ENCODE results near the gene EXOSC2. TPM values are rescaled to one million over a fixed set of nuclear protein-coding genes. Genes with fewer than 3 reads are reported as not detected.

The EXOSC2 gene
- total RNA-seq, 4 donors from 2014 or later, result 11.8 to 32.8 (median 28.2) TPM

DNA sequence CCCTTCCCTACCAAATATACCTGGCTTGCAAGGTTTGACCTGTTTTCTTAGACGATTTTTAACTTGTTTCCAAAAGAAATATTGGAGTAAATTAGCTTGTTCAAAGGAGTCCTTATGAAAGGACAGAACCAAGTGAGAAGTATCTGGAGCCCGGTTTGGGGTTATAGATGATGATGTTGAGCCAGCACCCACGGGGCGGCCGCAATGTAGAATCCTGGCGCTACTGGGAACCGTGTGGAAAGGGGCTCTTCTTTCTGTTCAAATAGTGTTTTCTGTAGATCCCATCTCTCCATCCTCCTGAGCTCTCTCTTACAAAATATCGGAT is 517 bp upstream of the EXOSC2 start:
- WGBS, 2 donors, result 5 to 6% methylated on average over 8 of the region's 8 CpGs
- DNase-seq, result no peak
- Histone ChIP-seq H3K9me3 (no peaks in the 10 kb centered on the region), H3K27me3 (no peaks in the 10 kb centered on the region), H3K4me3 (peak overlapping the region; percentile 59 to 78 (median 70)), H3K36me3 (peaks cover 2 to 30% (median 6%) of the 10 kb centered on the region in 3 donors), H3K4me1 (peaks cover 5 to 54% (median 17%) of the 10 kb centered on the region in 3 donors), H3K27ac (peak overlapping the region; percentile 56 to 81 (median 72))
- intact Hi-C loops (cut with DNase I), result no loop called here
- TF ChIP-seq, protein P1, sequence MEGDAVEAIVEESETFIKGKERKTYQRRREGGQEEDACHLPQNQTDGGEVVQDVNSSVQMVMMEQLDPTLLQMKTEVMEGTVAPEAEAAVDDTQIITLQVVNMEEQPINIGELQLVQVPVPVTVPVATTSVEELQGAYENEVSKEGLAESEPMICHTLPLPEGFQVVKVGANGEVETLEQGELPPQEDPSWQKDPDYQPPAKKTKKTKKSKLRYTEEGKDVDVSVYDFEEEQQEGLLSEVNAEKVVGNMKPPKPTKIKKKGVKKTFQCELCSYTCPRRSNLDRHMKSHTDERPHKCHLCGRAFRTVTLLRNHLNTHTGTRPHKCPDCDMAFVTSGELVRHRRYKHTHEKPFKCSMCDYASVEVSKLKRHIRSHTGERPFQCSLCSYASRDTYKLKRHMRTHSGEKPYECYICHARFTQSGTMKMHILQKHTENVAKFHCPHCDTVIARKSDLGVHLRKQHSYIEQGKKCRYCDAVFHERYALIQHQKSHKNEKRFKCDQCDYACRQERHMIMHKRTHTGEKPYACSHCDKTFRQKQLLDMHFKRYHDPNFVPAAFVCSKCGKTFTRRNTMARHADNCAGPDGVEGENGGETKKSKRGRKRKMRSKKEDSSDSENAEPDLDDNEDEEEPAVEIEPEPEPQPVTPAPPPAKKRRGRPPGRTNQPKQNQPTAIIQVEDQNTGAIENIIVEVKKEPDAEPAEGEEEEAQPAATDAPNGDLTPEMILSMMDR (IDR thresholded peaks at IDR 0.05), result no peak
- TF ChIP-seq POLR2A (IDR thresholded peaks at IDR 0.05), result no peak

DNA sequence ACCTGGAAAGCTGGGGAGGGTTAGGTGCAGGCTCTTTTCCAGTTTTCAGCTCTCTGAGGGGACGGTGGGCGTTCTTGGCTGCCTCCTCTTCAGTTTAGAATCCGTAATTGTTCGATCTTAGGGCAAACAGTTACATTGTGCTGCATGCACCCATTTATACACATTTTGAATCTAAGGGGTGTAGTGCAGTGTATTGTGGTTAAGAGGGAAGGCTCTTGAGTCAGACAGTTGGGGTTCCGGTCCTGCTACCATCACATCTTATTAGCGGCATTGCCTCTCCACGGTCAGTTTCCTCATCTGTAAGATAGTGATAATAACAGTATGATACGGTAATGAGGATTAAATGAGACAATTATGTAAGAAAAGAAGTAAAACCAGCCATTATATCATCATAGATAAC is 625 bp downstream of the EXOSC2 start:
- Histone ChIP-seq H3K4me1 (peaks cover 5 to 64% (median 17%) of the 10 kb centered on the region in 3 donors), H3K27me3 (no peaks in the 10 kb centered on the region), H3K4me3 (peak overlapping the region; percentile 59 to 78 (median 70)), H3K9me3 (no peaks in the 10 kb centered on the region), H3K27ac (peak overlapping the region in 3 of 4 donors; percentile 65 to 81 (median 75)), H3K36me3 (peaks cover 6 to 41% (median 12%) of the 10 kb centered on the region in 3 donors)
- no peak for DNase-seq
- no peak for TF ChIP-seq POLR2A (IDR thresholded peaks at IDR 0.05)
- TF ChIP-seq, protein P1 (IDR thresholded peaks at IDR 0.05), result no peak
- intact Hi-C loops (cut with DNase I), result no loop called here
- WGBS, 2 donors, result 1% methylated on average over 6 to 7 of the region's 8 CpGs

DNA sequence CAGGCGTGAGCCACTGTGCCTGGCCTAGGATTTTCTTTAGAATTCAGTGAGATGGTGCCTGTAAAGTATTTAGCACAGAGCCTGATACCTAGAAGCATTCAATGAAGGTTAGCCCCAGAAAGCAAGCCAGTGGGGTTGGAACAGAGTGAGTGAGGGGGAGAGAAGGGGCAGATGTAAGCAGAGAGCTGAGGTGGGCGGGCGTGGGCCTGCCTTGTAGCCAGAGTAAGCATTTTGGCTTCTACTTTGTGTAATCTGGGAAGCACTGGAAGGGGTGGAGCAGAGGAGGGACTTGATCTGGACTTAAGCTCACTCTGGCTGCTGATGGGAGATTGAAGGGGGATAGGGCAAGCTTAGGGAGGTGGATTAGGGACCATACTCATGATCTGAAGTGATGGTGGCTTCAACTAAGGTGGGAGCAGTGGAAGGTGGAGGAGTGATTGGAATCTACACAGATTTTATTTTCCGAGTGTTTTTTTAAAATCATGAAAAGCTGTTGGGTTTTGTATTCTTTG is 2.6 kb downstream of the EXOSC2 start:
- no peak for DNase-seq
- Histone ChIP-seq H3K36me3 (peaks cover 12 to 61% (median 30%) of the 10 kb centered on the region in 3 donors), H3K4me1 (peaks cover 5 to 66% (median 17%) of the 10 kb centered on the region in 3 donors), H3K27ac (no peak overlapping the region), H3K4me3 (no peak overlapping the region), H3K27me3 (no peaks in the 10 kb centered on the region), H3K9me3 (no peaks in the 10 kb centered on the region)
- no peak for TF ChIP-seq POLR2A (IDR thresholded peaks at IDR 0.05)
- TF ChIP-seq, protein P1 (IDR thresholded peaks at IDR 0.05), result no peak
- intact Hi-C loops (cut with DNase I), result no loop called here
- 75 to 79% methylated on average over 4 of the region's 4 CpGs for WGBS, 2 donors

DNA sequence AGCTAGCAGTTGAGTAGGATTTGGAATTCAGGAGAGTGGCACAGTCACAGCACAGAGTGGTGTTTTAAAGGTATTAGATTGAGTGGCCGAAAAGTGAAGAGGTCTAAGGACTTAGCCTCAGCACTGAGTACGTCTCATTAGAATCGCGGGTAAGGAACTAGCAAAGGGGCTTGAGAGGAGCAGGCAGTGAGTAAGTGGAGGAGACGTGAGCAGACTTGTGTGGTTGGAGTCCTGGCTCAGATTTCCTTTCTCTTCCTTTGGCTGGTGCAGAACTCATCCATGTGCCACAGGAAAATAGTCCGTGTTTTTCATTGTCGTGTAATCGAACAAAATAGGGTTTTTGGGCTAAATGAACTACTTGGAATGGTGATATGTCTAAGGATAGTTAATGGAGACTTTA is 3.4 kb downstream of the EXOSC2 start:
- 55 to 63% methylated on average over 8 of the region's 8 CpGs for WGBS, 2 donors

DNA sequence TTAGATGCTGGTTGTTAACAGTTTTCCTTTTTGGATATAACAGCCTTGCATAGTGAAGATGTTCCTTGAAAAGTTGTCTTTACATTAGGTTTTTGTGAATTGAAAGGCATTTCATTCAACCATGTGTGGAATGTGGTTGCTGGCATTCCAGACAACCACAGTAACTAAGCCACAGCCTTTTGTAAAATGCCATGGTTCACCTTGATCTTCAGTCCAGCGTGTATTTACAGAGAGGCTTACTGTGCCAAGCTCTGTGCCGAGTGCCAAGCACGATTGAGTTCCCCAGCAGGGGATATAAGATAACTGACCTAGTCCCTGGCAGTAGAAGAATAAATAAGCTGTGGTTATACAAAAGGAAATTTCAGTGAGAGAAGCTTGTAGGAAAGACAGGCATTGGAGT is 4.9 kb downstream of the EXOSC2 start:
- Histone ChIP-seq H3K9me3 (no peaks in the 10 kb centered on the region), H3K27me3 (no peaks in the 10 kb centered on the region), H3K36me3 (peaks cover 12 to 84% (median 31%) of the 10 kb centered on the region in 3 donors), H3K4me3 (no peak overlapping the region), H3K27ac (peak overlapping the region in 1 of 4 donors; percentile 15), H3K4me1 (peaks cover 5 to 69% (median 21%) of the 10 kb centered on the region in 3 donors)
- TF ChIP-seq, protein P1 (IDR thresholded peaks at IDR 0.05), result no peak
- TF ChIP-seq POLR2A (IDR thresholded peaks at IDR 0.05), result no peak
- no peak for DNase-seq
- WGBS, 2 donors, result 28% methylated on average over 3 of the region's 3 CpGs; no CpG with 5 or more reads in 1 of the 2 donors
- intact Hi-C loops (cut with DNase I), result no loop called here

More for the DNA sequence above, 3.4 kb downstream of the EXOSC2 start:
- DNase-seq, result no peak
- peaks cover 5 to 74% (median 21%) of the 10 kb centered on the region in 3 donors for H3K4me1 ChIP-seq
- intact Hi-C loops (cut with DNase I), result no loop called here
- H3K4me3 ChIP-seq, result no peak overlapping the region
- H3K27ac ChIP-seq, result no peak overlapping the region
- TF ChIP-seq, protein P1 (IDR thresholded peaks at IDR 0.05), result no peak
- TF ChIP-seq POLR2A (IDR thresholded peaks at IDR 0.05), result no peak
- no peaks in the 10 kb centered on the region for H3K27me3 ChIP-seq
- peaks cover 12 to 69% (median 30%) of the 10 kb centered on the region in 3 donors for H3K36me3 ChIP-seq
- H3K9me3 ChIP-seq, result no peaks in the 10 kb centered on the region
